PFSK-1 (cell line): Measurements from ENCODE around the gene CCSER2.

ENCODE experiments used
- FOXP2 ChIP-seq: optimal IDR thresholded peaks from 2 replicates; pipeline ENCODE3; 2011; ENCODE audit warnings: borderline replicate concordance, control low read depth, inconsistent platforms; ENCODE audit not compliant: insufficient read depth; ENCODE audit errors: extremely low read length, extremely low read depth
- POLR2AphosphoS5 ChIP-seq: IDR thresholded peaks from 2 replicates; pipeline ENCODE4 v1.6.1; 2012; ENCODE audit warnings: low read depth, mild to moderate bottlenecking, control low read depth, low read length, moderate library complexity
- REST ChIP-seq, 2 experiments: IDR thresholded peaks; 2 replicates each; pipeline versions ENCODE4 v1.6.1 to v1.8.0; 2011 to 2012; ENCODE audit warnings: low read depth in 2 of 2, low read length in 2 of 2, control low read depth in 1 of 2, inconsistent platforms in 1 of 2, mild to moderate bottlenecking in 1 of 2, moderate library complexity in 1 of 2; ENCODE audit not compliant: insufficient read depth in 1 of 2
- SIN3A ChIP-seq: IDR thresholded peaks from 2 replicates; pipeline ENCODE4 v1.6.1; 2012; ENCODE audit warnings: mild to moderate bottlenecking, low read length, moderate library complexity, borderline replicate concordance; ENCODE audit not compliant: insufficient read depth
- TAF1 ChIP-seq: IDR thresholded peaks from 2 replicates; pipeline ENCODE4 v1.6.1; 2012; ENCODE audit warnings: low read length, control low read depth, borderline replicate concordance; ENCODE audit not compliant: insufficient read depth

The CCSER2 gene

GRCh38 chr10:84391326-84391725 is 62.9 kb downstream of the CCSER2 start:
- TF ChIP-seq SIN3A (no peak), TAF1 (no peak), FOXP2 (no peak), POLR2AphosphoS5 (no peak), REST (IDR thresholded peaks at IDR 0.05; ENCODE audit: insufficient read depth in 1 of 2, low read depth in 2 of 2, low read length in 2 of 2) (no peak)

DNA sequence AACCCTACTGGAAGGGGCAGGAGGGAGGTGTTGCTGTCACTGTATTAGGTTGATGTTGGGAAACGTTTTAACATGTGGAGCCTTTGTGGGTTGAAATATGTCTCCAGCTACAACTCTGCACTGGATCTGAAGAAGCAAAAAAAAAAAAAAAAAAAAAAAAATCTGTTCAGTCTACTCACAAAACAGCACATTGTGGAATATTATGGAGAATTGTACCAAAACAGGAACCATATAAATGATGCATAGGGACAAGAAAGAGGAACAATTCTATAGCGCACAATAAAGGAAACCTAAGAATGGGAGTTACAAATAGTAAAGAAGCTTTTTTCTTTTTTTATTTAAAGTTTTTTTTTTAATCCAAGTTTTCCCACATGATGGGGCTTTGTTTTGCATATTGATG is 63.8 kb downstream of the CCSER2 start:
- TF ChIP-seq SIN3A: no peak
- no peak for TF ChIP-seq POLR2AphosphoS5
- TF ChIP-seq TAF1: no peak
- no peak for TF ChIP-seq REST (IDR thresholded peaks at IDR 0.05; ENCODE audit: insufficient read depth in 1 of 2, low read depth in 2 of 2, low read length in 2 of 2)
- TF ChIP-seq FOXP2: no peak

DNA sequence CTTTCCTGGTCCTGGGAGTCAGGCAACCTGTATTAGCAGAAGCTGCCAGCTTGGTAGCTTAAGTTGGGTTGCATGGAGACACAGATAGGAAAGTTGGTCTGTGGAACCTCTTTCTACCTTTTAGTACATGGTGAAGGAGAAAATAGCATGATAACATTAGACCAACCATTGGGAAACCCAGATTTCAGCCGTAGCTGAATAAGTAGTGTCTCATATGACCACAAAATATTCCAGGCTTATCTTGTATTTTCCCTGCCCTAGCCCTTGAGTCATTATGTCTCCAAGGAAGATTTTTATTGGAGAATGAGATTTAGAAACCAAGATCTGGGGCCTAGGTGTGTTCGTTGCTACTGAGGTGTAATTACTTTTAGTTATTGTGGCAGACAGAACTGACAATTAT is 67.2 kb downstream of the CCSER2 start:
- TF ChIP-seq REST (IDR thresholded peaks at IDR 0.05; ENCODE audit: insufficient read depth in 1 of 2, low read depth in 2 of 2, low read length in 2 of 2) (no peak), FOXP2 (no peak), POLR2AphosphoS5 (no peak), TAF1 (no peak), SIN3A (no peak)

DNA sequence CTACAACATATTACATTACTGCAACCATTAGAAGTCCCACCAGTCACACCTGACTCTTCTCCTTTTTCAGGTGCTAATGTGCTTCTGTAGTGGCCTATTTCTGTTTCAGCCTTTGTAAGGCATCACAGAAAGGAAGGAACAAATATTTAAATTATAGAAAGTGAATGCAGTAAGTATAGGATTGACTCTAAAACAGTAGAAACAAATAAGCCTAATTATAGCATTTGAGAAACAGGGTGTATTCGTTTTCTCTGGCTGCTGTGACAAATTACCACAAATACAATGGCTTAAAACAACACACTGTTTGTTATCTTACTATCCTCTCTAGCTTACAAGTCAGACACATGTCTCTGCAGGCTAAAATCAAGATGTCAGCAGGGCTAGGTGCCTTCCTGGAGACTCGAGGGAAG is 69.4 kb downstream of the CCSER2 start:
- no peak for TF ChIP-seq REST (IDR thresholded peaks at IDR 0.05; ENCODE audit: insufficient read depth in 1 of 2, low read depth in 2 of 2, low read length in 2 of 2)
- no peak for TF ChIP-seq SIN3A
- TF ChIP-seq FOXP2: no peak
- no peak for TF ChIP-seq POLR2AphosphoS5
- TF ChIP-seq TAF1: no peak

GRCh38 chr10:84398696-84399095 is 70.3 kb downstream of the CCSER2 start:
- TF ChIP-seq POLR2AphosphoS5 (no peak), REST (IDR thresholded peaks at IDR 0.05; ENCODE audit: insufficient read depth in 1 of 2, low read depth in 2 of 2, low read length in 2 of 2) (no peak), SIN3A (no peak), TAF1 (no peak), FOXP2 (no peak)
